Transverse colon (tissue), 4 donors: Measurements from ENCODE around the gene LRRC36.

Experiments
- EP300 ChIP-seq: sonication (generic); formaldehyde crosslinking; IDR thresholded peaks from one replicate; pipeline ENCODE4 v1.6.1; 2017; ENCODE audit warnings: antibody characterized with exemption, low read depth
- POLR2AphosphoS5 ChIP-seq, 3 donors: sonication (generic); formaldehyde crosslinking; IDR thresholded peaks; one replicate each; pipeline ENCODE4 v1.6.1; 2016; ENCODE audit warnings: antibody characterized with exemption in 3 of 3
- TF ChIP-seq, protein P1 (sequence below), 5 experiments: fragments of 200-600 bp in 3 of 5; fragments of 450-650 bp in 2 of 5; sonication (generic) in 3 of 5; IDR thresholded peaks; 1 replicate in 2 of 5; 2 replicates in 3 of 5; pipeline ENCODE4 v1.5.1; 2016 to 2017; ENCODE audit warnings: antibody characterized with exemption in 5 of 5, inconsistent platforms in 3 of 5, mild to moderate bottlenecking in 2 of 5, moderate library complexity in 1 of 5

DNA sequence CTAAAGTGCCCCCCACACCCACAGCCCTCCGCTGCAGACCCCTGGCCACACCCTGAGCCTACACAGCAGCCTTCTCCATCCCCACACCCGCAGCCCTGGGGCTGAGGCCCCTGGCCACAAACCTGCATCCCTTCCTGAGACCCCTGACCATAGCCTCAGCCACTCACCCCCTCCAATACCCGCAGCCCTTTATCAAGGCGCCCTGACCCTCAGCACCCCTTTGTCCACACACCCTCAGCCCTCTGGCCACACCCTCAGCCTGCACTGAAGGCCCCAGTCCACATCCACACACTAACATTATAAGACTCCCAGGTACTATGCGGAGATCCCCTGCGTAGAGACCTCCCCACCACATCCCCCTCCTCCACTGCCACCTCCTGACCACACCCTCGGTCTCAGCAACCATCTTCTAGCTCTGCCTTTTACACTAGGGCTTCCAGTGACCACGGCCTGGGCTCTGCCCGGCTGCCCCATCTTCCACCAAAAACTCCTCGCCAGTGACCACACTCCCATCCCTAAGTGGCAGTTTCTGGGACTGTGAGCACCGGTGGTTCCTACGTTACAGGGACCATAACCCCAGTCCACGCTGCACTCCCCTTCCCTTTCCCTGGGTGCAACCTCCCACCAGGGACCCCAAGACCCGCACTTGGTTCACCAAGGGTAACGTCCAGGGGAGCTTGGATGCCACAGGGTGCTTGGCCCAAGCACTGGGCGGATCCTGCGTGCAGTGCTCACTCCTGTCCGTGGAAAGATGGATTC, 65.9 kb downstream of the LRRC36 start:
- TF ChIP-seq POLR2AphosphoS5 (IDR thresholded peaks at IDR 0.05) (no peak), EP300 (no peak)
- TF ChIP-seq, protein P1, sequence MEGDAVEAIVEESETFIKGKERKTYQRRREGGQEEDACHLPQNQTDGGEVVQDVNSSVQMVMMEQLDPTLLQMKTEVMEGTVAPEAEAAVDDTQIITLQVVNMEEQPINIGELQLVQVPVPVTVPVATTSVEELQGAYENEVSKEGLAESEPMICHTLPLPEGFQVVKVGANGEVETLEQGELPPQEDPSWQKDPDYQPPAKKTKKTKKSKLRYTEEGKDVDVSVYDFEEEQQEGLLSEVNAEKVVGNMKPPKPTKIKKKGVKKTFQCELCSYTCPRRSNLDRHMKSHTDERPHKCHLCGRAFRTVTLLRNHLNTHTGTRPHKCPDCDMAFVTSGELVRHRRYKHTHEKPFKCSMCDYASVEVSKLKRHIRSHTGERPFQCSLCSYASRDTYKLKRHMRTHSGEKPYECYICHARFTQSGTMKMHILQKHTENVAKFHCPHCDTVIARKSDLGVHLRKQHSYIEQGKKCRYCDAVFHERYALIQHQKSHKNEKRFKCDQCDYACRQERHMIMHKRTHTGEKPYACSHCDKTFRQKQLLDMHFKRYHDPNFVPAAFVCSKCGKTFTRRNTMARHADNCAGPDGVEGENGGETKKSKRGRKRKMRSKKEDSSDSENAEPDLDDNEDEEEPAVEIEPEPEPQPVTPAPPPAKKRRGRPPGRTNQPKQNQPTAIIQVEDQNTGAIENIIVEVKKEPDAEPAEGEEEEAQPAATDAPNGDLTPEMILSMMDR (IDR thresholded peaks at IDR 0.05): no peak
